ENCODE results near the gene CNNM3.
"Not testable (repeated sequence)": the region's sequence is repeated elsewhere in the genome, so short reads cannot be mapped to it uniquely, and the experiment has no call there.

The CNNM3 gene

GRCh38 chr2:96816127-96816835 is at the start of gene CNNM3:
TSS of gene CNNM3 (plus strand) at chr2:96816268. CDS start at chr2:96816278, 10 bp downstream.
- DNase-seq, result peak; percentile 97

- no peak for DNase-seq
Measured at GRCh38 chr2:96767135-96767871, 48.8 kb upstream of the CNNM3 start.

GRCh38 chr2:96768083-96768561 is 47.9 kb upstream of the CNNM3 start:
- no peak for DNase-seq

DNA sequence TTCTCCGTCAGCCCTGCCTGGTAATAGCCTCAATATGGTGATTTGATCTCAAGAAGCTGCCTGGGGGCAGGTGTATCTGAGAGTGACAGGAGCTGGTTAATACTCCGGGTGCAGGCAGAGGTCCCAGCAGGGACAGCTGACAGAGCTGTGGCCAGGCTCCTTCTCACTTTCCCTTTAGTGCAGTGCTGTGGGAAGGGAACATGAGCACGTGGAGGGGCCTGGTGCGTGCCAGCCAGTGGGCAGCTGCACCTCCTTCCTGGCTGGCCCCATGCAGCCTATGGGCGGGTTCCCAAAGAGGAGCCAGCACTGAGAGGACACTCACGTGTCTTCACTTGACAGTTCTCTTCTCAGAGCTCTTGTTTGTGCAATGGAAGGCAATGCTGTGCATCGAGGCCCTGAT is 46.3 kb upstream of the CNNM3 start:
- no peak for DNase-seq

DNA sequence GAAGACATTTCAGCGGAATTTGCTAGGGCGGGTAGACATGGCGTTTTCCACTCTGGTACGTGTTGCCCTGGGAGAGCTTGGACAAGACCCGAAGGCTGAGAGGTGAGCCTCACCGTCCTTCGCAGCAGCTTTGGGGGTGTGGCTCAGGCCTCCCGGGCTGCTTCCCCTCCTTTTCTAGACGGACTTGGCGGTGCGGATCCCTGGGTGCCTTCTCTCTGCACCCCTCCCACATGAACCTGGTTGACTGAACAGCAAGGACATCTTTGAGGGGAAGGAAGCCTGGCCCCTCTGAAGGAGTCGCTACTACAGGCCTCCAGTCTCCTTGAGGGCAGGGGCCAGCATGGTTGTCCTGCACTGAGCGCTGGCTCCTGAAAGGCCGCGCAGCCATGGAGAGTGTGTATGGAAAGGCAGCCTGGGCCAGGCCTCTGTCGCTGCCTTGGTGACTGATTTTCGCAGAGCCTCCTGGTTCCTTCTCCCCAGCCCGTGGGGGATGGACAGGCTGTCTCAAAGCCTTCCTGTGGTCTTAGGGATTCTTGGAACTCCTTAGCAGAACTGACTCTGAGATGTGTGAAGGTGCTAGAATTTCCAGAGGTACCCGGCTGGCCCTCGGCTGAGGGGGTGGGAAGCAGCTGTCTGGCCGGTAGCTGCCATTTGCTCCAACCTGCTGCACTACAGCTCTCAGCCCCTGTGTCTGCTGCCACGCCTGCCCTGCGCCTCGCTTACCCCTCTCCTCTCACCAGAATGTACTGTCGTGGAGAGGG is 45.4 kb upstream of the CNNM3 start:
- no peak for DNase-seq

- DNase-seq, result no peak
Measured at GRCh38 chr2:96771796-96772618, 44.1 kb upstream of the CNNM3 start.

DNA sequence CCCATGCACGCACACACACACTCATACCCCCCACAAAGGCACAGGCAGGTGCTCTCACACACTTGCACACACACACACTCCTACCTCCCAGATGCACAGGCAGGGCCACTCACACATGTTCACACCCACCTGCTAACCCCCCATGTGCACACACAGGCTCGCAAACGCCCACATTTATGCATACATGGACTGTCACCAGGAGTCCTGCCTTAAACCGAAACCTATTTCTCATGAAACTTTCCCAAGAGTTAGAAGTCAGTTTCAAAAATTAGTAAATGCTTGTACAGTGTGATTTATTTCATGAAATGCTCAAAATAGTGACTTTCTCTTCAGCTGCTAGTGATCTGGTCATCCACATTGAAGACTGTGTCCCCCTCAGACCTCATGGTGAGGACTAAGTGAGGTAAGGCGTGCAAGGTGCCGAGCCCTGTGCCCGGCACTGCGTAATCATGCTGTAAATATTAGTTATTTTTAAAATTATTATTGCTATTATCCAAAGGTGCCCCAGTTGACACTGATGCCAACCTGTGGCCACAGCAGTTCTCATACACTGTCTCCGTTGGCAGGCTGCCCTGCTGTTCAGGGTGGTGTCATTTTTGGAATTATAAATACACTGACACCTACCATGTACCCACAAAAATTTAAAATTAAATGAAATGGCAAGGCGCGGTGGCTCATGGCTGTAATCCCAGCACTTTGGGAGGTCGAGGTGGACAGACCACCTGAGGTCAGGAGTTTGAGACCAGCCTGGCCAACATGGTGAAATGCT is 43.0 kb upstream of the CNNM3 start:
- DNase-seq, result no peak

- DNase-seq, result peak; percentile 52
Measured at GRCh38 chr2:96773922-96774321, 42.1 kb upstream of the CNNM3 start.

GRCh38 chr2:96775160-96775559 is 40.9 kb upstream of the CNNM3 start:
- no peak for DNase-seq

DNA sequence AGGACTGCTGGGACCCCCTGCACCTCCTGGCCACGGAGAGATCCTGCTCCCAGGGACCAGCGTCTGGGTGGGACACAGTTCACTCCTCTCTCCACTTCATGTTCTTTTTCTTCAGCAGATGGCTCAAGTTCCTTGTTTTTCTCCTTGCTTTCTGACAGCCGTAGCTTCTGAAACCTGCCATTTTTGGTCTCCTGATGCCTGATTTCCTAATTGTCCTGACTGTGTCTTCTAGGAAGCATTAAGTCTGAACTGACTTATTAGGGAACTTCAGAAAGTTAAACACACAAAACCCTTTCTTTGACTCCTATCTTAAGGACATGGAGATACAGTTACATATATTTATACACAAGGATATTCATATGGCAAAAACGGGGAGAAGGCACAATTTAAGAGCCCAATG is 32.7 kb upstream of the CNNM3 start:
- no peak for DNase-seq

- DNase-seq, result no peak
Measured at GRCh38 chr2:96787411-96787810, 28.7 kb upstream of the CNNM3 start.

DNA sequence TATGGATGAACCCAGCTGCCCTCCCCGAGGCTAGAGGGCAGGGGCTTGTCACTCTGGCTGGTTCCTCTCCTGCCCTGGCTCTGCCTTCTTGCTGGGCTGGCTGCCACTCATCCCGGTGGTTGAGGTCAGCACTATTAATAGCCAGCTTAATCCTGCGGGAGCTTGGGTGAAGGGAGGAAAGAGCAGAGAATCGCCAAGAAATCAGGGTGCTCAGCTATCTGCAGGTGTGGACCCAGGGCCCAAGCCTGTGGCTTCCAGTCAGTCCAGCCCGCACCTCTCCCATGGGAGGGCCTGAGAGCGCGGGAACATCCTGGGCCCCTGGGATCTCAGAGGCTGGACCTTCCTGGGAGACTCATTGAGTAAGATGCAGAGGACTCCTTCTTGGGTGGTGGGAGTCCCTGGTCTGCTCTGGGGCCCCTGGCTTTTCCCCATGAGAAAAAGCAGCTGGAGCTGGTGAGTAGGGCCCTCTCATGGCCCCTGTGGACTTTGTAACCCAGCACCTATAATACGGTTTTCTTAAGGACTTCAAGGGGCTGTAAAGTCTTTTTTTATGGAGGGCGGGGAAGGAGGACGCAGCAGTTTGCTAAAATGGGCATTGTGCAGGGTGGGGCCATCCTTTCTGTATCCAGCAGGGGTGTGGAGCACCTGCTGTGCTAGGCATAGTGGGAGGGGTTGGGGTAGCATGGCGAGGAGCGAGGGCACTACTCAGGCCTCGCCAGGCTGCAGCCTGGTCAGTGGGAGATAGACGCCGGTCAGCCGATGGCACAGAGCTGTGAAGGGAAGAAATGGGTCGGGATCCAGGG is 27.4 kb upstream of the CNNM3 start:
- DNase-seq, result no peak

DNA sequence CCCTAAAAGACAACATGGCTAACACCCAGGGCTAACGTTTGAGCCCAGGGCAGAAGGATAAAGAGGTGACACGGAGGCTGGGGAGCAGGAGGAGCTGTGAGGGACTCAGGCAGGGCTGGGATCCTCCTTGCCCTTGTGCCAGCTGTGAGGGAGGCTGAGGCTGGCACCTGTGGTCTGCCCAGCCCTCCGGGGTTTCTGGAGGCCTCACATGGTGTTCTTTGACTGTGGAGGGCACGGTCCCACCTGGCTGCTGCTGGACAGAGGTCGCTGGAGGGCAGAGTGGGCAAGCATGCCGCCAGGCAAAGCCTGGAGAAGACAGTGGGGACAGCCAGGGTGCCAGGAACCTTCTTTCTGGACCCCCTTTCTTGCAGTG is 26.8 kb upstream of the CNNM3 start:
- no peak for DNase-seq

- no peak for DNase-seq
Measured at GRCh38 chr2:96792772-96793749, 23.0 kb upstream of the CNNM3 start.

GRCh38 chr2:96795076-96795475 is 21.0 kb upstream of the CNNM3 start:
- DNase-seq, result no peak

GRCh38 chr2:96796497-96796896 is 19.6 kb upstream of the CNNM3 start:
- not testable (repeated sequence) for DNase-seq

- DNase-seq, result no peak
Measured at GRCh38 chr2:96797066-96797625, 18.9 kb upstream of the CNNM3 start.

DNA sequence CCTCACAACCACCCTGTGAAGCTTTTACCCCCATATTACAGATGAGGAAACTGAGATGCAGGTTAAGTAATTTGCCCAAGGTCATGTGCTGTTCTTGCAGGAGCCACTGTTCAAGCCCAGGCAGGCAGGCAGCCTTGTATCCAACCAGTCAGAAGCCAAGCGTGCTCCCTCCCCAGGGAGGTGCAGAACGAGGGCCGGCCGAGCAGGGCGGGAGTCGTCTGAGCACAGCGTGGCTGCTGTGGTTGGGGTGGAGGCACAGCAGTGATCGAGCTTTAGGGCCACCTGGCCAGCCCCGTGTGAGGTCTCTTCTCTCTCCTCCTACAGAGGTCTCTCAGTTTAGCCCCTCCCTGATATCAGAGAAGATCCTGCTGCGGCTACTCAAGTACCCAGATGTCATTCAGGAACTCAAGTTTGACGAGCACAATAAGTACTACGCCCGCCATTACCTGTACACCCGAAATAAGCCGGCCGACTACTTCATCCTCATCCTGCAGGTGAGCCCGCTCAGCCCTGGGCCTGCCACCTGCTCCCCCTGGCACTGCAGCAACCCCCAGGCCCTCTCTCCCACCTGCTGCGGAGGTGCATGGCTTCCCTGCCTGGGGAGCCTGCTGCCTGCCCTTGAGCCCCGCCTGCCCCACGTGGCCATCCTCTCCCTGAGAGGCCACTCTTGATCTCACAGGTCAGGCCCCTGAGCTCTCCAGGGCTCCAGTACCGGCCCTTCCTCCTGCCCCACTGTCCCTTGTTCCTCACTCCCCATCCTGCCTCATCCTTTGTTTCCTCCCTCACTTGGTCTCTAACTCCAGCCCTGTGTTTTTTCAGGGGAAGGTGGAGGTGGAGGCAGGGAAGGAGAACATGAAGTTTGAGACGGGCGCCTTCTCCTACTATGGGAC is 17.1 kb upstream of the CNNM3 start:
- no peak for DNase-seq

DNA sequence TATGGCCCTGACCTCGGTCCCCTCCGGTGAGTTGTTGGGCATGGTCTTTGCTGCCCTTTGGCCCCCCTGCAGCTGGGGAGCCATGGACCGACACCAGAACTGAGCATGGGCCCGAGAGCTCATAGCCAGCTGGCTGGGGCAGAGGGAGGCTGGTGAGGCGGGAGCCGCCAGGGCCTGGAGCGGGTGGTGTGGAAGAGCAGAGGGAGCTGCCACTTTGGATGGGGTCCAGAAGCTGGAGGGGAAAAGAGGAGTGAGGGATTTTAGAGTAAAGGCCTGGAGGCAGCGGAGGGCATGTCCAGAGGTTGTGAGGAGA is 16.5 kb upstream of the CNNM3 start:
- DNase-seq, result no peak

Data from stimulated activated CD8-positive, alpha-beta memory T cell treated with anti-CD3 and anti-CD28 coated beads, Interleukin-4, amount 100 ng/mL, for 48 hours (primary cell).